HG03139 (cell line): ENCODE measurements around the gene BEAN1.
A peak's percentile ranks its signal among the peaks of the same experiment; 100 is the strongest.

Experiments used
- ATAC-seq: cut with Tn5 transposase; IDR thresholded peaks from one replicate; pipeline ENCODE4 v1.9.1; 2021; ENCODE audit not compliant: unreplicated experiment

Gene BEAN1

DNA sequence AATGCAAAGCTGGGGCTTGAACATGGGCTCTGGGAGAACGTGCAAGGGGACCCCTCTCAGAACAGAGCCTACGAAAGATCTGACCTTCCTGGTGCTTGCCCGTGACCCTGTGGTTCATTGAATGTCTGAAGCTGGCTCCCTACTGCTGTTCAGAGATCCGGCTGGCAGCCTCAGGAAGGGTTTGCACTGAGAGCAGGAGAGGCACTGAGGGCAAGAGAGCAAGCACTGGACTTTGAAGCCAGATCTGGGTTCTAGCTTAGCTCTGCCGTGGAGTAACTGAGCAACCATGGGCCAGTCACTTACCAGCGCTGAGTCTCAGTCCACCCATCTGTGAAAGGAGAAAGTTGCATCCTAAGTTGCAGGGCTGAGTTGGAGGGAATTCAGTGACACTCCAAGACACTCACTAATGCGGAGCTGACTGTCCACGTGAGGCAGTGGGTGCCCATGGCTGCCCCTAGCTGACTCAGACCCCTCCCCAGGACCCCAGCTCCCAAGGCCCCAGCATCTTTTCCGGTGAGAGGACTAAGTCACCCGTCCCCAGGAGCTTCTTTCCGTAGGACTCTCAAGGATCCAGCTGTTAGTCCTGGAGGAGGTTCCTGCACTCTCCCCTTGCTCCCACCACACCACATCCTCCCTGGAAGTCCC lies 41.3 kb downstream of the BEAN1 start:
- no peak for ATAC-seq

DNA sequence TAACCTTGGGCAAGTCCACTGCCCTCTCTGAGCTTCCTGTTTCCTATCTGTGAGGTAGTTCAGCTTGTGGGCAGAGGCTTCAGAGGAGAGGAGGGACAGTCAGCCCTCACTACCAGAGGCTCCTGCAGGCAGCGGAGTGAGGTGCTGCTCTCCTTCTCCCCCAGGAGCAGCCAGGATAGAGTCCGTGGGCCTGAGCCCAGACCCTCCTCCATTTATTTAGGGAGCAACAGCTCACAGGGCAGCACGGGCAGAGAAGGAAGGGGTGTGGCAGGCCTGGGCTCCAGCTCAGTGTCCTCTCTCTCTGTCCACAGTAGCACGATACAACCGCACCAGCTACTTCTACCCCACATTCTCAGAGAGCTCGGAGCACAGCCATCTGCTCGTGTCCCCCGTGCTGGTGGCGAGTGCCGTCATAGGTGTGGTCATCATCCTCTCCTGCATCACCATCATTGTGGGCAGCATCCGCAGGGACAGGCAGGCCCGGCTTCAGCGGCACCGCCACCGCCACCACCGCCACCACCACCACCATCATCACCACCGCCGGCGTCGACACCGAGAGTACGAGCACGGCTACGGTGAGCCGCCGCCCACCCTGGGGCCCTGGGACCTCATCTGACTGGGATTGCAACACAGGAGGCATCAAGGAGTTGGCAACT lies 42.3 kb downstream of the BEAN1 start:
- ATAC-seq = no peak

DNA sequence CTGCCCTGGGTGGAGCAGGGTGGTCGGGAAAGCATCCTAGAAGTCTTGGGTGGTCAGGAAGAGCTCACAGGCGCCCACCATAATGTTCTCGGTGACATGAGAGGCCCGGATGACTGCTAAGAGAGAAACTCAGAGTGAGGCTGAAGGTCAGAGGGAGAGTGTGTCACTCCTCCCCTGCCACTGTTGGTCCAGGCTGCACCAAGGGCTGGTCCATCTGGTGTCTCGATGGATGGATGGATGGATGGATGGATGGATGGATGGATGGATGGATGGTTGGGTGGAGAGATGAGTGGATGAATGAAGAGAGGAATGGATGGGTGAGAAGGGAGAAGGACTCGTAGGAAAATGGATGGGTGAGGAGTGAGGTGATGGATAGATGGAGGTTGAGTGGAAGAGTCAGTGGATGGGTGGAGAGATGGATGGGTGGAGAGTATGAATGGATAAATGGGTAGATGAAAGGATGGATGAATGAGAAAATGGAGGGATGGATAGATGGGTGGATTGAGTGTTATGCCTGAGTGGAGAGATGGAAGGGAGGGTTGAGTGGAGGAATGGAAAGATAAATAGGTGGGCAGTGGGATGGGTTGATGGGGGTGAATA lies 43.0 kb downstream of the BEAN1 start:
- no peak for ATAC-seq

DNA sequence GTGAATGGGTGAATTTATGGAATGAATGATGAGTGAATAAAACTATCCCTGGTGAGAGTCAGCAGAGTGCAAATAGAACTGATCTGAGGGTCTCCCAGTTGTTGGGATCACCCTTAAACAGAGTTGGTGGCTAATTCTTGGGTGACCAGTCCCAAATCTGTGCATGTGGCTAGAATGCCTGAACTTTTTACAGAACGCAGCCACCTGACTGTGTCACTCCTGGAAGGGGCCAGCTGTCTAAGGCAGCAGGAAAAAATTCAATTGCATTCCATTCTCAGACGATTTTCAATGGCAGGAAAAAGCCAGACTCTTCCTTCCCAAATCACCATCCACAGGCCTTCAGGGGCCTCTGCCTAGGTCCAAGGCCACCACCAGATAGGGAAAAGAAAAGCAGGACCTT lies 43.5 kb downstream of the BEAN1 start:
- ATAC-seq = no peak

DNA sequence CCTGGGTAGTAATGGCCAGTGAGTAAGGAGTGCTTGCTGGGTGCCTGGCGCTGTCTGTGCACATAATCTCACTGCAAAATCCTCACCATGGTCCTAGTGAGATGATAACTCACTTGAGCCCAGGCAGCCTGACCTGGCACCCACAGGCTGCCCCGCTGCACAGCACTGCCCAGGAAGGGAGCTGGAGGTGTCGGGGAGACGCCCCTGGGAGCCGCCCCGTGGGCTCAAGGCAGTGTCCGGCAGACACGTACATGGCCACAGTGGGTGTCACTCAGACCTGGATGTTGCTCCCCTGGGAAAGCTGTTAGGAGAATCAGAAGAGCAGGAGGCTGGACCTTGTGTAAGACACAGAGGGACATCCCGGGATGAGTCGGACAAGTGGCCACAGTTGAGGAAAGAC lies 44.2 kb downstream of the BEAN1 start:
- ATAC-seq = no peak

DNA sequence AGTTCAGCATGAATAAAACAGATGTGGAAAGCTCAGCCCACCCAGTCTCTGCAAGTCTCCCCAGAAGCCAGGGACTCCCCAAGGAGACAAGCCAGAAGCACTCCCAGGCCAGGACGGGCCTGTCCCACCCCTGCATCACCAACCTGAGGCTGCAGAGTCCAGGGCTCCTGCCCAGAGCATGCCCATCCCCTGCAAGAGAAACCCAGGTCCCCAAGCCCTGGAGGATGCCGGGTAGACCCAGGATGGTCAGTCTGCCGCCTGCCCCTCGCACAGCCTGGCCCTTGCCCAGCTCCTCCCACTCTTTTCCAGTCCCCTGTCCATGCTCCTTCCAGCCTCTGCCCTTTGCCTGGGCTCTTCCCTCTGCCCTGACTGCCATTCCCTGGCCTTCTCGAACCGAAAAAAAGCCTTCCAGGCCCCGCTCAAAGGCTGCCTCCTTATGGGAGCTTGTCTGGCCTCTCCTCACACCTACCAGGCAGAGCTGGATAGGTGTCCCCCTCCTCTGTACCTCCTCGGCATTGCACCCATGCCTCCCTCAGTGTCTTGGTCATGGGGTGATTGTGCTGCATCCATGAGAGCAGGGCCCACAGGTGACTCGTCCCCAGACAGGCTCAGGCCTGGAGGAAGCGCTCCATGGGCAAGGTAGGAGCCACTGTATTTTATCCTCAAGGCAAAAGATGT lies 44.8 kb downstream of the BEAN1 start:
- ATAC-seq = no peak

DNA sequence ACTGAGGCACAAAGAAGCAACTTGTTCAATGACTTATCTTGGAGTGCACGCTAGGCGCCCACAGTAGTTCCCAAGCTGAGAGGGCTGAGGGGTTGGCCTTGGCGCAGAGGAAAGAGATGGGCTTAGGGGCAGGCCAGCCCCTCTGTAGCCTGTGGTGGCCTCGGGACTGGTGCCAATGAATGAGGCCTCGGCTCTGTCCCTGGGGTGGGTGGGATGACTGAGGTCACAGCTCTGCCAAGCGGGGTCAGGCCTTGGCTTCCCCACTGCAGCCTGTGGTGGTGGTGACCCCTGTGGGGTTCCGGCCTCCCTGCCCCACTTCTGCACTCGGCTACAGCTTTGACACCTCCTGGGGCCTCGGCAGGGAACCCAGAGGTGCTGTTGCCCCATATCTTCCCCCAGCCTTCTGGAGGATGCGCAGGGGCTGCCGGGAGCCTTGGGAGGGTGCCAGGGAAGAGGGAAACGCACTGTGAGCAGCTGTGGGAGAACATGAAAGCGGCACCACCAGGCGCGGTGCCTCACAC lies 46.0 kb downstream of the BEAN1 start:
- no peak for ATAC-seq

DNA sequence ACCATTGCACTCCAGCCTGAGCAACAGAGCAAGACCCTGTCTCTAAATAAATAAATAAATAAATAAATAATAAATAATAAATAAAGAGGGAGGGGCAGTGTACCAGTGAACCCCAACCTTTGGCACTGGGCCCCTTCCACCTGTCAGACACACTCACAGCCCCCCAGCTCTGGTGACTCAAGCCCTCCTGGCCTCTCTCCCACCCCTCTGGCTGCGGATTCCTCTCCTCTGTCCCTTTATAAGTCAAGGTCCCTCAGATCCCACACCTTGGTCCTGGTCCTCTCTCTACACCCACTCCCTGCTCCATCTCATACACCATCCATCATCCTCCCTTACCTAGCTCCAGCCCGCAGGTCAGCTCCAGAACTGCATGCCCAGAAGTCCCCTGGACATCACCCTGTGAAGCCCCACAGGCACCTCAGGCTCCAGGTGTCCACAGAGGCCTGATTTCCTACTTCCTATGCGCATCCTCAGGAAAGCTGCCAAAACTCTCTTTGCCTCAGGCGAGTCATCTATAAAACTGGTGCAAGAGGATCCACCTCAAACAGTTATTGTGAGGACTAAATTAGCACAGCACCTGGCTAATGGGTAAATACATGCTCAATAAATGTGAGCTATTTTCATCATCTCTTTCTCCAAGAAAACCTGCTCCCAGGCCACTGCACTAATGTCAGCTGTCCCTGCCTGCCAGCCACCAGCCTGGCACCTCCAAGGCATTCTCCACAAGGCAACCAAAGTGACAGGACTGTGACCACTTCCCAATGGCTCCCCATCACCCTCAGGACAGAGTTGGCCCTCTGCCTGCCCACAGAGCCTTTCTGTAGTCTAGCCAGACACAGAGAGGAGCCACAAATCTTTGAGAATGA lies 46.8 kb downstream of the BEAN1 start:
- no peak for ATAC-seq

DNA sequence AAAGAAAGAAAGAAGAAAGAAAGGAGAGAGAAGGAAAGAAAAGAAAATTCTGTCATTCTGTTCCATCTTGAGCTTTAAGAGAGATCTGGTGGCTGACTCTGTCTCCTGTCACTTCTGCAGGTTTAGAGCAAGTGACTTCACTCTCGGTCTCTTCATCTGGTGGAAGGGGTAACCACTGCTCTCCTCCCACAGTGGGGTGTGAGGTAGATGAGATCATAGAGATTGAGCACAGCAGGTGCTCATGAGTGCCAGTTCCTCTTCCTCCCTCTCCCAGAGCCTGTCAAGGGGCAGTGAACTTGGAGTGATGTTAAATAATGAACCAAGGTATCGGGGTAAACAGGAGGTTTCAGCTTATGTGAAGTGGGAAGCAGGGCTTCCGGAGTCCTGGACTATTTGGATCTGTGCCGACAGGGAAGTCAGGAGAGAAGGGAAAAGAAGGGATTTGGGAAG lies 47.7 kb downstream of the BEAN1 start:
- ATAC-seq = peak; percentile 79

DNA sequence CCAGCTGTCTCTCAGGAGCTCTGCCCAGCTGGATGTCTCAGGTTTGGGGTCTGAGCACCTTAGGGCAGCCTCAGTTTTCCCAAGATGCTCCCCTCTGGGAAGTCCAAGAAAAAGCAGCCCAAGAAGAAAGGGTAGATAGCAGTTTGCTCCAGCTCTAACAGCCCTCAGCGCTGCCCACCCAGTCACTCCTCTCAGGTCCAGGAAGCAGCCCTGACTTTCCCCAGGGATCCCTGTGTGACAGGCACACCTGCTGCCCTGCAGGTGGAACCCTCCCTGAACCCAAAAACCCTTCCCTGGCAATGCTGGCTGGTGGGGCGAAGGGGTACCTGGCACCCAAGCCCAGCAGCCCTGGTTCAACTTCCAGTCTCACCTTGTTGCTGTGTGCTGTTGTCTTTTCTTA lies 48.1 kb downstream of the BEAN1 start:
- no peak for ATAC-seq

DNA sequence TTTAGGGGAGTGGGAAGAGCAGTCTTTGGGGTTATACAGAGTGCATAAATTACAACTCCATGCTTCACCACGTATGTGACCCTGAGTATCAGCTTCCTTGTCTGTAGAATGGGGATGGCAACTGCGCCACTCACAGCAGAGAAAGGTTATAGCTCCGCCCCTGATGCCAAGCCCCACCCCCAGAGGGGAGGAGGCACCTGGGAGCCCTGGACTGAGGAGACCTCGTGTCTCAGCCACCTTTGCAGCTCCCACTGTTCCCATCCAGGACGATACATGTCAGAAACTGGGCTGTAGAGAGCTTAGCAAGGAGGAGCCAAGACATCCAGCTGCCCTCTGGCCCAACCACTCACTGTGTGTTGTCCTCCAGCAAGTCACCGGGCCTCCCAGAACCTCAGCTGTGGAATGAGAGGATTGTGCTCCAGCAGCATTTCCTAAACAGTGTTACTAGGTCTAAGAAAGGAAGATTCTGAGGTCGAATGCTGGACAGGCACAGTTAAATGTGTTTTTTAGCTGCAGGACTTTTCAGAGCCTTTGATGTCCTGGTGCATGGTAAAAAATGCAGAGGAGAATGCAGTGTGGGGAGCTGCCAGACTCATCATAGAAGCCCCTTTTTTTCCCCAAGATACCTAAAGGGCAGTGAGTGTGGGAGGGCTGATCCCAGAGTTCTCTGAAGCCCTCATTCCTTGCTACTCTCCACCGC lies 49.4 kb downstream of the BEAN1 start:
- ATAC-seq = no peak

DNA sequence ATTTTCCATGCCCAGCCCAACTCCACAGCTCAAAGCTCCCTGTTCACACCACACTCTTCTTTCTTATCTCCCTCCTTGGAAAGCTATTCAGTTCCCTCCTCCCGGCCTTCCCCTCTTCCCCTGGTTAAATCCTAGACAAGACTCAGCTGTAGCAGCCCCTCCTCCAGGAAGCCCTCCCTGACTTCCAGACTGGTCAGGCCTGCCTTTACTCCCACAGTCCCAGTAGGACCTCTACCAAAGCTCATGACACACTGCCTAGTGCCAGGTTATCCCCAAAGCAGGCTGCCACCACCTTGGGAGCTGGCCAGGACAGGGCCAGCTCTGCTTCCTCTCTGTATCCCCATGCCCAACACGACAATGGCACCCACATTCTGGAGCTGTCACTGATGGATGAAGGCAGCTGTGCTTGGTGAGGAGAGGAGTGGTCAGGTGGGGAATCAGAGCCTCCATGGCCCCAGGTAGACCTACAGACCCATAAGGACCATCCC lies 50.0 kb downstream of the BEAN1 start:
- no peak for ATAC-seq

DNA sequence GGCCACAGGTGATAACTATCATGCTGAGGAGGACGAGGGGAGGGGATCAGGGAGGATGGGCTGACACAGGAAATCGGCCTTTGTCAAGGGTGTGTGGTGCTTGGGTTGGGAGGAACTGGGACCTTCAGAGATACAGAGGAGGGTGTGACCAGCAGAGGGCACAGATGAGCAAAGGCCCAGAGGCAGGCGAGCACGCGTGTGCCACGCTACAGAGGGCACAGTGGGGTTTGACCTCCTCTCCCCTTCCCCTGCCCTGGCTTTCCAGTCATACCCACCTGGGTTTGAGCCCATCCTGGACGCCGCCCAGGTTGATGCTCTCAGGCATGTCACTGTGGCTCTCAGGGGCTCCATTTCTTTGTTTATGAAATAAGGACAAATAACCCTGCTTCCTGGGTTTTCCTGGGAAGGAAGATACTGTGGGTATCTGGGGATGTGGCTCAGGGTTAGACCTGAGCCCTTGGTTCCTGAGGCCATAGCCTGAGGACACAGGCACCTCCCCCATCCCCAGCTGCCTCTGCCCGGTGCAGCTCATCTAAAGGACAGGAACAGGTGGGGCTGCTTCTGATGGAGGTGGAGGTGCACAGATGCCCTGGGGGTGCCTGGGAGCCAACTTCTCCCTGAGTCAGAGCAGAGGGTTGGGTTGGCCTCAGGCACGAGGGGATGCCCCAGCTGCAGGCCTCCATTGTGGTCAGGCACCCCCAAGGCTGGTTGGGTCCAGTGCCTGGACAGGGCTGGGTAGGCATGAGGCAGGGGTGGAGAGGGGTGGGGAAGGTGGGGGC lies 51.8 kb downstream of the BEAN1 start:
- peak; percentile 56 for ATAC-seq

DNA sequence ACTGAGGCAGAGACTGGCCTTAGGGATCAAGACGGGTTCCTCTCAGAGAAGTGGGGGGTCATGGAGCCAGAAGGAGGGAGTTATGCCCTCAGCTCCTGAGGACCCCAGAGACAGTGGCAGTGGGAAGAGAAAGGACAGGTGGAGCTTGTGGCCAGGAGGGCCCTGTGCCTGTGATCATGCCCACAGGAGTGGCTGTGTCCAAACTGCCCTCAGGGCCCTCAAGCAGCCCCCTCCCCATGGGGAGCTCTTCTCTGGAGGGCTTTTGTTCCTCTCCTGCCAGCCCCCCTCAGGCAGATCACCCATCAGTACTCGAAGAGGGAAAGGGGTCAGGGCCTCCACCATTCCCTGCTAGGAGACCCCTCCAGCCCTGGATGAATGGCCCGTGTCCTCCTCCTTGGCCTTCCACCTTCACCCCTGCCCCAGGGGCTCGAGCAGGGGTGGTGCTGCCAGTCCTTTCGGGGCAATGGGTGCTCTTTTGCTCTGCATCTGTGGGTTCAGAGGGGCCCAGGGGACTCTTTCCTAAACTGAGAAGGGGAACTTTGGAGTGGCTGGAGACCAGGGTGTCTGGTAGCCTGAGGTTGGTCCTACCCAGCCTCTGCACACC lies 52.7 kb downstream of the BEAN1 start:
- no peak for ATAC-seq

DNA sequence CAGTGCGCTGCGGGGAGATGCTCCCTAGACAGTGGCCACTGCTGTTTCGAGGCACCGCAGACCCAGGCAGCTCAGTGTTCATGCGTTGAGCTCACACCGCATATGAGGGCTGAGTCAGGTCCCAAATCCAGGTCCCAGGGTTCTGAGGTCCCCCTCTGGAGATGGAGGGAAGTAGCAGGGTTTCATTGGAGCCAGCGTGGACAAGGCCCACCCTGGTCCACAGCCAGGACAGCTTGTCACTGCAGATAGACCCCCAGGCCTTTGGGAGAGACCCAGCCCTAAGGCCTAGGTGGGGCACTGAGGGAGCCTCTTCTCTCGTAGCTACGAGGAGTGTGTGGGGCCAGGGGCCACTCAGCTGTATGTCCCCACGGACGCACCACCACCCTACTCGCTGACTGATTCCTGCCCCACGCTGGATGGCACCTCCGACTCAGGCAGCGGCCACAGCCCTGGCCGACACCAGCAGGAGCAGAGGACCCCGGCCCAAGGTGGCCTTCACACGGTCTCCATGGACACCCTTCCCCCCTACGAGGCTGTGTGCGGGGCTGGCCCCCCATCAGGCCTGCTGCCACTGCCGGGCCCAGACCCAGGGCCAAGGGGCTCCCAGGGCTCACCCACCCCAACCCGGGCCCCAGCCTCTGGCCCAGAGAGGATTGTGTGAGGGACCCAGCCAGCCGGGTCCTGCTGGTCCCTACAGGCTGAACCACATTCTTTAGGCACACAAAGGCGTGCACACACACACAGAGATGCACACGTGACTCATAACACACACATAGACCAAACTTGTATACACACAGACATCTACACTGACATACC lies 53.4 kb downstream of the BEAN1 start:
- no peak for ATAC-seq

DNA sequence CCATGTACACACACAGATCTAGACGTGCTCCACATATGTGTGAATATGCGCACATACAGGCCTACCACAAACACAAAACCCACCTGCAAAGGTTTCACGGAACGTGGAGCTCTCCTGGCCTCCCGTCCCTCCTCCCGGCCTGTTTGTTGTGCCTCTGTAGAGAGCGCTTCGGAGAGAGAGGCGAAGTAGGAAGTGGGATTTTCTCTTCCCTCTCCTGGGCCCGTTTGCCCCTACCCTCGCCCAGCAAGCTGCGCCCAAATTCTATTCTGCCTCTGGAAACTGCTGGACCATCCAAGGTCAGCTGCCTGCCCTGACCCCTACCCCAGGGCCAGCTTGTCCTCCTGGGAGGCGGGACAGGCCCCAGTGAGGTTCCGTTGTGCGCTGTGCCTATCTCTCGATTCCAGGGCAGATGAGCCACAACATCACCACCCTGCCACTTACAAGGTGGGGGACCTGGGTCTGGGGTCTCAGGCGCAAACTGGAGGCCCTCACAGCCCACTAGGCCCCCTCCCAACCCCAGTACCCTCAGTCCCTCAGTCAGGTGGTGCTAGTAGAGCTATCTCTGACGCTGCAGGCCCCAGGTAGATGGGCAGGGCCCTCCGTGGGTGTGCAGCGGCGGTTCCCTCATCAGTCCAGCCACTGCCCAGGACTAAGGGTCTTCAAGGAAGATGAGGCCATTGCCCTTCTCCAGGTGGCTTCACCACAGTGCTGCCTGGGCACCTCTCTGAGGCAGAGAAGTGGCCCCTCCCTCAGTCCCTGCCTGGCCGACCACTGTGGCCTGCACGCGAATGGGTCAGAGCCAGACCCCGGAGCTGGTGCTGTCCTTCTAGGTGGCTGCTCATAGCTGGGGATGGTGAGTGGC lies 54.2 kb downstream of the BEAN1 start:
- no peak for ATAC-seq

DNA sequence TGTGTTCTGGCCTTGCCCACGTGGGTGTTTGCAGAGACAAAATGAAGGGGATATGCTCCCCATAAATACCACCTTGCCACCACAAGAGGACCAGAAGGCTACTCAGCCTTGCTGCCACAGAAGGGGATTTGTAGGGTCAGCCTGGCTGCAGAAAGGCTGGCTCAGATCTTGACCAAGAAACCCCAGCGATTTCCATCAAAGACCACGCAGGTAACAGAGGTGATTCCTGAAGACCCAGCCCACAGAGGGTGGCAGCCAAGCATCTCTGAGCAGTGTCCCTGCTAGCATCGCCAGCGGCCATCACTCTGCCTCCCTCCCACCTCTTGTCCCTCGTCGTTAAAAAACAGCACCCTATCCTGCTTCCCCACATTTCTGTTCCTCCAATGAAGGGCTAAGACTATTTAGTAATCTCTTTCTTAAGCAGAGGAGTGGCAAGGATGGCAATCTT lies 54.9 kb downstream of the BEAN1 start:
- no peak for ATAC-seq
